H1 (cell line): ENCODE data around the gene DISC1. TPM values are rescaled to one million over a fixed set of nuclear protein-coding genes. Genes with fewer than 3 reads are reported as not detected.

ENCODE experiments used
- CTCF ChIA-PET: fragments of 300-600 bp; sonication (Branson Sonifier 250); formaldehyde crosslinking; loops from one replicate; lab custom pipeline; 2021; ENCODE audit not compliant: partially characterized antibody; lab: Charles Lee
- POLR2A ChIA-PET: fragments of 300-600 bp; sonication (Branson Sonifier 250); formaldehyde crosslinking; loops from one replicate; lab custom pipeline; 2021; ENCODE audit warnings: inconsistent platforms; ENCODE audit not compliant: partially characterized antibody; lab: Charles Lee
- DNase-seq, 2 experiments: peaks; one replicate each; pipeline versions ENCODE4 v3.0.0 to v3.0.0-alpha.2; 2010 to 2022; ENCODE audit warnings: low spot score in 2 of 2, low read depth in 1 of 2, mixed read lengths in 1 of 2
- FAIRE-seq: peaks from 2 replicates; lab custom pipeline; 2011; peaks lifted over from hg19 to GRCh38; lab: Jason Lieb, UNC
- H2AFZ ChIP-seq: 2 replicates; pipeline ENCODE4 v1.8.1; 2012; ENCODE audit warnings: low read length, inconsistent platforms
- H2AK5ac ChIP-seq: 2 replicates; pipeline ENCODE4 v1.6.1; 2013; ENCODE audit warnings: low read depth, low read length
- H2BK120ac ChIP-seq: replicated peaks from 2 replicates; pipeline ENCODE3; 2013; ENCODE audit warnings: low read depth, low read length, inconsistent platforms
- H2BK12ac ChIP-seq: 2 replicates; pipeline ENCODE4 v1.6.1; 2013; ENCODE audit warnings: low read depth, low read length
- H2BK15ac ChIP-seq: 2 replicates; pipeline ENCODE4 v1.6.1; 2013; ENCODE audit warnings: low read length
- H2BK20ac ChIP-seq: 2 replicates; pipeline ENCODE4 v1.6.1; 2013; ENCODE audit warnings: low read length
- H2BK5ac ChIP-seq: 2 replicates; pipeline ENCODE4 v1.6.1; 2013; ENCODE audit warnings: low read depth, low read length
- H3K14ac ChIP-seq: 2 replicates; pipeline ENCODE4 v1.6.1; 2013; ENCODE audit warnings: inconsistent platforms; ENCODE audit not compliant: insufficient read length
- H3K18ac ChIP-seq: 2 replicates; pipeline ENCODE4 v1.6.1; 2013; ENCODE audit warnings: low read length; ENCODE audit errors: extremely low read depth
- H3K23ac ChIP-seq: 2 replicates; pipeline ENCODE4 v1.6.1; 2013; ENCODE audit warnings: inconsistent platforms; ENCODE audit not compliant: insufficient read length
- H3K23me2 ChIP-seq: 2 replicates; pipeline ENCODE4 v1.6.1; 2013; ENCODE audit warnings: low read depth, low read length
- H3K27ac ChIP-seq: 2 replicates; pipeline ENCODE4 v1.6.1; 2011; ENCODE audit warnings: low read depth, low read length, inconsistent platforms
- H3K27me3 ChIP-seq, 4 experiments: replicated peaks in 1 of 4; 1 replicate in 1 of 4; 2 replicates in 3 of 4; pipeline versions ENCODE4 v1.6.1 to v1.8.1; 2011 to 2013; ENCODE audit warnings: low read length in 3 of 4, mild to moderate bottlenecking in 3 of 4, inconsistent platforms in 2 of 4, mixed read lengths in 2 of 4, moderate library complexity in 1 of 4; ENCODE audit not compliant: control insufficient read depth in 3 of 4, insufficient read depth in 3 of 4; ENCODE audit errors: extremely low read depth in 1 of 4
- H3K36me3 ChIP-seq, 4 experiments: 2 replicates each; pipeline versions ENCODE4 v1.6.1 to v1.8.1; 2011 to 2013; ENCODE audit warnings: mild to moderate bottlenecking in 4 of 4, low read length in 3 of 4, moderate library complexity in 2 of 4, control low read depth in 1 of 4, inconsistent platforms in 1 of 4; ENCODE audit not compliant: insufficient read depth in 4 of 4, control insufficient read depth in 2 of 4
- H3K4ac ChIP-seq: replicated peaks from 2 replicates; pipeline ENCODE3; 2013; ENCODE audit warnings: low read length, low read depth, mixed read lengths, inconsistent platforms; ENCODE audit not compliant: insufficient read length
- H3K4me1 ChIP-seq, 4 experiments: replicated peaks in 1 of 4; 1 replicate in 1 of 4; 2 replicates in 3 of 4; pipeline versions ENCODE4 v1.6.1 to v1.8.1; 2011 to 2013; ENCODE audit warnings: low read length in 3 of 4, inconsistent platforms in 2 of 4, mixed read lengths in 1 of 4; ENCODE audit not compliant: insufficient read depth in 4 of 4, control insufficient read depth in 3 of 4
- H3K4me2 ChIP-seq, 2 experiments: 2 replicates each; pipeline versions ENCODE4 v1.6.1 to v1.8.1; 2011 to 2013; ENCODE audit warnings: low read depth in 2 of 2, low read length in 2 of 2, control low read depth in 1 of 2, inconsistent platforms in 1 of 2, mild to moderate bottlenecking in 1 of 2; ENCODE audit not compliant: insufficient read depth in 1 of 2
- H3K4me3 ChIP-seq, 4 experiments: fragments of 200-600, 300-600 bp in 1 of 4; sonication (generic), shearing (Covaris generic), sonication (Bioruptor Twin) in 1 of 4; 2 replicates each; pipeline versions ENCODE4 v1.5.1 to v1.8.1; 2011 to 2016; ENCODE audit warnings: low read length in 4 of 4, low read depth in 3 of 4, control low read depth in 2 of 4, inconsistent platforms in 2 of 4, mild to moderate bottlenecking in 2 of 4, mixed read lengths in 1 of 4, moderate library complexity in 1 of 4; ENCODE audit not compliant: insufficient read depth in 2 of 4; ENCODE audit errors: extremely low read depth in 1 of 4
- H3K56ac ChIP-seq: replicated peaks from 2 replicates; pipeline ENCODE3; 2013; ENCODE audit warnings: low read depth, mild to moderate bottlenecking, mixed read lengths, low read length, inconsistent platforms; ENCODE audit not compliant: insufficient read length
- H3K79me1 ChIP-seq: 2 replicates; pipeline ENCODE4 v1.6.1; 2013; ENCODE audit warnings: low read depth, low read length, control low read depth
- H3K79me2 ChIP-seq, 2 experiments: 2 replicates each; pipeline versions ENCODE4 v1.6.1 to v1.8.1; 2012 to 2013; ENCODE audit warnings: low read length in 2 of 2, mild to moderate bottlenecking in 2 of 2, inconsistent platforms in 1 of 2; ENCODE audit not compliant: insufficient read depth in 2 of 2, control insufficient read depth in 1 of 2
- H3K9ac ChIP-seq, 4 experiments: replicated peaks in 1 of 4; 1 replicate in 1 of 4; 2 replicates in 3 of 4; pipeline versions ENCODE4 v1.6.1 to v1.8.1; 2011 to 2013; ENCODE audit warnings: low read depth in 3 of 4, low read length in 3 of 4, control low read depth in 2 of 4, mild to moderate bottlenecking in 2 of 4, moderate library complexity in 2 of 4, inconsistent platforms in 1 of 4; ENCODE audit errors: extremely low read depth in 1 of 4
- H3K9me3 ChIP-seq, 2 experiments: 2 replicates each; pipeline versions ENCODE4 v1.6.1 to v1.8.1; 2012 to 2013; ENCODE audit warnings: mild to moderate bottlenecking in 2 of 2, moderate library complexity in 2 of 2, control low read depth in 1 of 2, inconsistent platforms in 1 of 2, low read depth in 1 of 2, low read length in 1 of 2, mixed read lengths in 1 of 2; ENCODE audit not compliant: insufficient read depth in 2 of 2
- H4K20me1 ChIP-seq, 2 experiments: replicated peaks in 1 of 2; 2 replicates each; pipeline versions ENCODE3 to v1.8.1; 2011 to 2013; ENCODE audit warnings: inconsistent platforms in 2 of 2, low read length in 2 of 2, mild to moderate bottlenecking in 1 of 2; ENCODE audit not compliant: insufficient read depth in 2 of 2, control insufficient read depth in 1 of 2
- H4K5ac ChIP-seq: 2 replicates; pipeline ENCODE4 v1.6.1; 2013; ENCODE audit warnings: low read length, low read depth, mixed read lengths, inconsistent platforms; ENCODE audit not compliant: insufficient read length
- H4K8ac ChIP-seq: 2 replicates; pipeline ENCODE4 v1.8.0; 2013; ENCODE audit warnings: mild to moderate bottlenecking, moderate library complexity, low read length, inconsistent platforms; ENCODE audit not compliant: insufficient read depth; ENCODE audit errors: extremely low read depth
- H4K91ac ChIP-seq: replicated peaks from 2 replicates; pipeline ENCODE3; 2013; ENCODE audit warnings: low read length, mixed read lengths, inconsistent platforms; ENCODE audit not compliant: insufficient read length
- ATF3 ChIP-seq: IDR thresholded peaks from 2 replicates; pipeline ENCODE4 v1.6.1; 2011; ENCODE audit warnings: low read depth, mild to moderate bottlenecking, low read length; ENCODE audit not compliant: insufficient read depth
- EGR1 ChIP-seq: IDR thresholded peaks from 2 replicates; pipeline ENCODE4 v1.6.1; 2011; ENCODE audit warnings: low read depth, low read length, borderline replicate concordance
- EZH2 ChIP-seq: fragments of 200-600 bp; sonication (generic); IDR thresholded peaks from 2 replicates; pipeline ENCODE4 v1.7.1; 2012; ENCODE audit warnings: low read depth, mild to moderate bottlenecking, moderate library complexity, low read length, inconsistent platforms; ENCODE audit not compliant: severe bottlenecking
- HDAC6 ChIP-seq: IDR thresholded peaks from one replicate; pipeline ENCODE4 v1.7.1; 2012; ENCODE audit warnings: low read depth, mild to moderate bottlenecking, inconsistent platforms, low read length, moderate library complexity
- MAX ChIP-seq: IDR thresholded peaks from 2 replicates; pipeline ENCODE4 v1.6.1; 2012; ENCODE audit warnings: inconsistent platforms
- NANOG ChIP-seq: IDR thresholded peaks from 2 replicates; pipeline ENCODE4 v1.6.1; 2011; ENCODE audit warnings: low read length, low read depth, mild to moderate bottlenecking, inconsistent platforms; ENCODE audit not compliant: insufficient read depth, poor library complexity, severe bottlenecking
- POLR2A ChIP-seq, 2 experiments: IDR thresholded peaks; 1 replicate in 1 of 2; 2 replicates in 1 of 2; pipeline ENCODE4 v1.6.1; 2011; ENCODE audit warnings: low read depth in 2 of 2, low read length in 2 of 2, mild to moderate bottlenecking in 2 of 2; ENCODE audit errors: control extremely low read depth in 1 of 2
- RNF2 ChIP-seq: fragments of 200-900, 300-1000 bp; sonication (generic); IDR thresholded peaks from 2 replicates; pipeline ENCODE4 v1.7.1; 2016; ENCODE audit warnings: borderline replicate concordance, low read depth, mild to moderate bottlenecking, antibody characterized with exemption, low read length; ENCODE audit not compliant: poor library complexity, severe bottlenecking; ENCODE audit errors: missing control alignments
- SIN3A ChIP-seq, 2 experiments: IDR thresholded peaks in 1 of 2; conservative IDR thresholded peaks in 1 of 2; 2 replicates each; pipeline ENCODE4 v1.6.1; 2011 to 2012; ENCODE audit warnings: low read length in 2 of 2, improper control_type of control experiment in 1 of 2, low read depth in 1 of 2, mild to moderate bottlenecking in 1 of 2
- SIRT6 ChIP-seq: IDR thresholded peaks from one replicate; pipeline ENCODE4 v1.7.1; 2012; ENCODE audit warnings: low read length, inconsistent platforms
- SP1 ChIP-seq: IDR thresholded peaks from 2 replicates; pipeline ENCODE4 v1.6.1; 2011; ENCODE audit warnings: low read depth, low read length
- SP2 ChIP-seq: IDR thresholded peaks from 2 replicates; pipeline ENCODE4 v1.6.1; 2012; ENCODE audit warnings: mild to moderate bottlenecking, low read length, inconsistent platforms
- SUZ12 ChIP-seq: fragments of 200-600 bp; sonication (generic); IDR thresholded peaks from 2 replicates; pipeline ENCODE4 v1.6.1; 2012; ENCODE audit warnings: mild to moderate bottlenecking, inconsistent platforms, low read length, moderate library complexity, mixed read lengths
- TAF1 ChIP-seq: IDR thresholded peaks from 2 replicates; pipeline ENCODE4 v1.6.1; 2011; ENCODE audit warnings: mild to moderate bottlenecking, low read depth, low read length
- WGBS, 2 experiments: shearing (Covaris generic) in 1 of 2; methylation state at CpG; one replicate each; pipeline versions ENCODE4 v1.1.6 to v1.1.7; 2013 to 2015; ENCODE audit warnings: low lambda C conversion rate in 2 of 2, mixed read lengths in 2 of 2, inconsistent platforms in 1 of 2, low coverage in 1 of 2, missing lambda C conversion rate in 1 of 2; ENCODE audit not compliant: insufficient replicate concordance in 2 of 2, insufficient coverage in 1 of 2, insufficient read length in 1 of 2; ENCODE audit errors: extremely low coverage in 1 of 2, missing lambda C conversion rate in 1 of 2; 5-methylcytosine and 5-hydroxymethylcytosine counted together
- polyA plus RNA-seq, 7 experiments: library from polyadenylated mRNA; depleted of rRNA in 3 of 7; stranded (reverse) in 5 of 7; unstranded in 2 of 7; fragments of >200 nt in 5 of 7; fragments of 200-250 nt in 2 of 7; gene quantifications; 1 replicate in 5 of 7; 2 replicates in 1 of 7; 4 replicates in 1 of 7; pipeline versions ENCODE4 v1.2.1 to v1.2.3, GENCODE V29; 2011 to 2013; ENCODE audit warnings: missing spikeins in 2 of 7, mixed read lengths in 2 of 7
- total RNA-seq: library from RNA; stranded (reverse); fragmentation: NEBNext Ultra II Directional; extraction: Animal tissue kit (Norgen Biotek cat#: 25700); gene quantifications from 2 replicates; pipeline ENCODE4 v1.2.1, GENCODE V29; 2021

Gene DISC1
- total and polyA plus RNA-seq, 2 of the 8 experiments (the other 6 are each of a cell fraction or from before 2014, with no cell fraction given): 1.1 to 3.5 TPM

DNA sequence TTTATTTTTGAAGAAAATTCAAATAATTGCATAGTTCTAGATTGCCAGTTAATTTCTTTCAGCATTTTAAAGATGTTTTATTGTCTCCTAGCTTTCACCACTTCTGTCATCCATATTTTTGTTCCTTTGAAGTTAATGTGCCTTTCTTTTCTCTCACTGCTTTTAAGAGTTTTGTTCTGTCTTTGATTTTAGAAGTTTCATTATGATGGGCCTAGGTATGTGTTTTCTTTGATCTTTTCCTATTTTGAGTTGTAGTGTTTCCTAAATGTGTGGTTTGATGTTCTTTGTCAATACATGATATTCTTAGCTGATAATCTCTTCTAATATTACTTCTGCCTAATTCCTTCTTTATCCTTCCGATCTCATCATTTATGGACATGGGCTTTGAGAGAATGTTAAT, 378.7 kb downstream of the DISC1 start:
- ChIA-PET CTCF (no interaction called here), POLR2A (no interaction called here)
- H3K36me3 ChIP-seq: no peaks in the 10 kb centered on the region
- no peak overlapping the region for H3K14ac ChIP-seq
- no peak overlapping the region for H3K56ac ChIP-seq
- H2AK5ac ChIP-seq: no peak overlapping the region
- H3K27me3 ChIP-seq: no peaks in the 10 kb centered on the region
- no peak overlapping the region for H3K9ac ChIP-seq
- no peak overlapping the region for H2BK5ac ChIP-seq
- no peak overlapping the region for H3K4me2 ChIP-seq
- no peak overlapping the region for H2BK15ac ChIP-seq
- no peak overlapping the region for H3K27ac ChIP-seq
- DNase-seq (no peak), FAIRE-seq (no peak)
- H3K23me2 ChIP-seq: no peaks in the 10 kb centered on the region; the same call in 1 of the 2 replicates
- no peak overlapping the region for H4K5ac ChIP-seq
- no peaks in the 10 kb centered on the region for H3K9me3 ChIP-seq
- H3K4ac ChIP-seq: no peak overlapping the region
- H2BK12ac ChIP-seq: no peak overlapping the region
- no peak overlapping the region for H3K23ac ChIP-seq
- no peaks in the 10 kb centered on the region for H3K4me1 ChIP-seq
- no peak overlapping the region for H2BK120ac ChIP-seq
- H2AFZ ChIP-seq: no peak overlapping the region
- H3K79me2 ChIP-seq: no peaks in the 10 kb centered on the region
- 96% methylated on average over 1 of the region's 1 CpG; no CpG with 5 or more reads in 1 of the 2 experiments for WGBS, 2 experiments
- H4K91ac ChIP-seq: no peak overlapping the region
- H4K8ac ChIP-seq: no peak overlapping the region
- H3K79me1 ChIP-seq: no peaks in the 10 kb centered on the region
- H3K4me3 ChIP-seq: no peak overlapping the region
- H3K18ac ChIP-seq: no peak overlapping the region
- no peak overlapping the region for H2BK20ac ChIP-seq
- H4K20me1 ChIP-seq: no peaks in the 10 kb centered on the region
- TF ChIP-seq SP2: no peak
- no peak for TF ChIP-seq TAF1
- TF ChIP-seq NANOG: no peak
- no peak for TF ChIP-seq RNF2
- TF ChIP-seq ATF3: no peak
- TF ChIP-seq MAX: no peak
- TF ChIP-seq HDAC6: no peak
- no peak for TF ChIP-seq SUZ12
- TF ChIP-seq POLR2A (IDR thresholded peaks at IDR 0.05; ENCODE audit: control extremely low read depth in 1 of 2, low read depth in 2 of 2, low read length in 2 of 2): no peak
- no peak for TF ChIP-seq SIRT6
- no peak for TF ChIP-seq EZH2
- TF ChIP-seq SIN3A (conservative IDR thresholded peaks at IDR 0.05 in 1 of 2, IDR thresholded peaks at IDR 0.05 in 1 of 2; ENCODE audit: low read depth in 1 of 2, low read length in 2 of 2): no peak
- no peak for TF ChIP-seq SP1
- TF ChIP-seq EGR1: no peak
